Measurements from ENCODE around the gene ADAMTSL1. TPM values are rescaled to one million over a fixed set of nuclear protein-coding genes. Genes with fewer than 3 reads are reported as not detected.

The ADAMTSL1 gene
- total RNA-seq, 1 donor from 2014 or later: 12.3 TPM

- no peak for TF ChIP-seq CTCF (IDR thresholded peaks at IDR 0.05)
- Histone ChIP-seq H3K4me3 (peak overlapping the region in 1 of 2 donors; percentile 2), H3K27ac (peak overlapping the region; percentile 61 to 87), H3K36me3 (no peaks in the 10 kb centered on the region), H3K4me1 (peaks cover 0 to 51% of the 10 kb centered on the region in 2 donors), H3K27me3 (no peaks in the 10 kb centered on the region), H3K9me3 (no peaks in the 10 kb centered on the region)
- intact Hi-C loops (cut with DNase I): loop anchor here (5.0 to 10.0 kb wide), 2 partner anchors 88 to 155 kb away; no protein-coding TSS in a partner anchor
- no peak for DNase-seq (ENCODE audit: low spot score in 2 of 2)
These were observed 3.2 kb downstream of the ADAMTSL1 start for GRCh38 chr9:18477121-18477660.

- Histone ChIP-seq H3K27ac (peak overlapping the region; percentile 61 to 87), H3K27me3 (no peaks in the 10 kb centered on the region), H3K36me3 (no peaks in the 10 kb centered on the region), H3K9me3 (no peaks in the 10 kb centered on the region), H3K4me3 (no peak overlapping the region), H3K4me1 (peaks cover 0 to 48% of the 10 kb centered on the region in 2 donors)
- no peak for TF ChIP-seq CTCF (IDR thresholded peaks at IDR 0.05)
- no peak for DNase-seq (ENCODE audit: low spot score in 2 of 2)
- intact Hi-C loops (cut with DNase I): loop anchor here (5.0 to 10.0 kb wide), 2 partner anchors 87 to 155 kb away; no protein-coding TSS in a partner anchor
These were observed 3.8 kb downstream of the ADAMTSL1 start for GRCh38 chr9:18477719-18478118.

GRCh38 chr9:18478501-18479361 lies 4.8 kb downstream of the ADAMTSL1 start:
- H3K36me3 ChIP-seq: no peaks in the 10 kb centered on the region
- H3K4me1 ChIP-seq: peaks cover 0 to 43% of the 10 kb centered on the region in 2 donors
- no peaks in the 10 kb centered on the region for H3K27me3 ChIP-seq
- intact Hi-C loops (cut with DNase I): loop anchor here (5.0 to 10.0 kb wide), 2 partner anchors 86 to 154 kb away; no protein-coding TSS in a partner anchor
- DNase-seq (ENCODE audit: low spot score in 2 of 2): no peak
- peak overlapping the region in 1 of 2 donors; percentile 25 for H3K4me3 ChIP-seq
- peak overlapping the region; percentile 84 to 87 for H3K27ac ChIP-seq
- H3K9me3 ChIP-seq: no peaks in the 10 kb centered on the region
- no peak for TF ChIP-seq CTCF (IDR thresholded peaks at IDR 0.05)

- peak overlapping the region; percentile 84 to 87 for H3K27ac ChIP-seq
- H3K4me3 ChIP-seq: no peak overlapping the region
- no peak for TF ChIP-seq CTCF (IDR thresholded peaks at IDR 0.05)
- no peak for DNase-seq (ENCODE audit: low spot score in 2 of 2)
- H3K4me1 ChIP-seq: peaks cover 0 to 43% of the 10 kb centered on the region in 2 donors
- H3K27me3 ChIP-seq: no peaks in the 10 kb centered on the region
- H3K9me3 ChIP-seq: no peaks in the 10 kb centered on the region
- no peaks in the 10 kb centered on the region for H3K36me3 ChIP-seq
- intact Hi-C loops (cut with DNase I): loop anchor here (5.0 to 10.0 kb wide), 2 partner anchors 85 to 153 kb away; no protein-coding TSS in a partner anchor
These were observed 5.5 kb downstream of the ADAMTSL1 start for GRCh38 chr9:18479405-18479804.

GRCh38 chr9:18480662-18481093 lies 6.7 kb downstream of the ADAMTSL1 start:
- TF ChIP-seq CTCF (IDR thresholded peaks at IDR 0.05): no peak
- H3K9me3 ChIP-seq: no peaks in the 10 kb centered on the region
- intact Hi-C loops (cut with DNase I): no loop called here
- H3K4me3 ChIP-seq: no peak overlapping the region
- H3K36me3 ChIP-seq: no peaks in the 10 kb centered on the region
- H3K27me3 ChIP-seq: no peaks in the 10 kb centered on the region
- H3K4me1 ChIP-seq: peaks cover 0 to 42% of the 10 kb centered on the region in 2 donors
- no peak for DNase-seq (ENCODE audit: low spot score in 2 of 2)
- H3K27ac ChIP-seq: peak overlapping the region; percentile 84 to 87
